GM12892 (cell line): Measurements from ENCODE around the gene CCDC116.

Source experiments
- POLR2A ChIP-seq: IDR thresholded peaks from 2 replicates; pipeline ENCODE4 v1.6.1; 2011; ENCODE audit warnings: low read depth, low read length, control low read depth
- POLR2AphosphoS5 ChIP-seq: IDR thresholded peaks from 2 replicates; pipeline ENCODE4 v1.6.1; 2011; ENCODE audit warnings: low read depth, low read length, control low read depth

DNA sequence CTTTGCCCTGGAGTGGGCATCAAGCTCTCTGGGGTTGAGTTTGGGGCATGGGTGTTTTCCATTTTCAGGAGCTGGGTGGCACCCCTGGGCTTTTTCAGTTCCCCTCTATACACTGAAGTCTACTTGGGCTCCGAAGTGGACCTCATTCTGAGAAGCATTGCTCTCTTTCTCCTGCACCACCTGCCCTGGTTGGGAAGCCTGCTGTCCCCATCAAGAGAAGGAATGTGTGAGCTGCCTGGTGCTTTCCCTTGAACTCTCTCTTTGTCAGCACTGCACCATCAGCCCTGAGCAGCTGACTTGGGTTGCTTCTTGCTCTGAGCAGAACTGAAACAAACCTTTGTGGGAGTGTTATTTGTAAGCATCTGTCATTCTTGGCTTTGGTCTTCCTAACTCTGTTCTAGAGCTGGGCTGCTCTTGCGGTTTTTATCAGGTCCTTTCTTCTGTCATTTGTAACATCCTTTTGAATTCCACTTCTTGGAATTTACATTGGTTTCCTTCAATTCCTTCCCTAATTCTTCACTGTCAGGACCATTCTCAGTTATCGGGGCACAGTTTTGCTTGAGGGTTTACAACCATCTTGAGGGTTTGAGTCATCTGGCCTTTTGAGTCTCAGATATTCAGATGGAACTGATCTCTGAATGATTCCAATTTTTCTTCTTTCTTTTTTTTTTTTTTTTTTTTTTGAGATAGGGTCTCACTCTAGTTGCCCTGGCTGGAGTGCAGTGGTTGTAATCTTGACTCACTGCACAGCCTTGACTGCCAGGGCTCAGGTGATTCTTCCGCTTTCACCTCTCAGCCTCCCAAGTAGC lies 44.6 kb upstream of the CCDC116 start:
- TF ChIP-seq POLR2AphosphoS5 (no peak), POLR2A (no peak)
